Neuronal stem cell (in vitro differentiated cells): ENCODE data around the gene STOML1.

ENCODE experiments used
- DNase-seq: peaks from one replicate; pipeline ENCODE4 v3.0.0-alpha.2; 2013; ENCODE audit warnings: low spot score
- H2AFZ ChIP-seq: one replicate; pipeline ENCODE4 v1.6.1; 2013; ENCODE audit warnings: mild to moderate bottlenecking, low read length, inconsistent platforms
- H2AK5ac ChIP-seq: 2 replicates; pipeline ENCODE4 v1.6.1; 2013; ENCODE audit warnings: low read depth, mild to moderate bottlenecking, inconsistent platforms, low read length, moderate library complexity, mixed read lengths
- H2BK120ac ChIP-seq: 2 replicates; pipeline ENCODE4 v1.6.1; 2013; ENCODE audit warnings: low read depth, mild to moderate bottlenecking, inconsistent platforms, low read length, moderate library complexity, mixed read lengths
- H2BK12ac ChIP-seq: one replicate; pipeline ENCODE4 v1.6.1; 2013; ENCODE audit warnings: low read length, inconsistent platforms
- H2BK15ac ChIP-seq: 2 replicates; pipeline ENCODE4 v1.6.1; 2013; ENCODE audit warnings: mild to moderate bottlenecking, low read length, inconsistent platforms, mixed read lengths
- H2BK5ac ChIP-seq: one replicate; pipeline ENCODE4 v1.6.1; 2013; ENCODE audit warnings: inconsistent platforms, mild to moderate bottlenecking, low read length, moderate library complexity
- H3K14ac ChIP-seq: one replicate; pipeline ENCODE4 v1.6.1; 2013; ENCODE audit warnings: low read length, inconsistent platforms
- H3K18ac ChIP-seq: 2 replicates; pipeline ENCODE4 v1.6.1; 2013; ENCODE audit warnings: low read length, inconsistent platforms
- H3K23ac ChIP-seq: 2 replicates; pipeline ENCODE4 v1.6.1; 2013; ENCODE audit warnings: low read depth, mild to moderate bottlenecking, mixed read lengths, low read length, inconsistent platforms; ENCODE audit not compliant: poor library complexity
- H3K27ac ChIP-seq: replicated peaks from 3 replicates; pipeline ENCODE4 v1.5.1; 2013; ENCODE audit warnings: low read length, inconsistent platforms
- H3K27me3 ChIP-seq, 3 experiments: 2 replicates each; pipeline ENCODE4 v1.6.1; 2013; ENCODE audit warnings: low read length in 3 of 3, mild to moderate bottlenecking in 2 of 3, inconsistent platforms in 1 of 3, low read depth in 1 of 3, mixed read lengths in 1 of 3, moderate library complexity in 1 of 3; ENCODE audit not compliant: control insufficient read depth in 3 of 3, insufficient read depth in 3 of 3
- H3K36me3 ChIP-seq, 2 donors: replicated peaks in 1 of 2; 2 replicates each; pipeline ENCODE4 v1.6.1; 2013; ENCODE audit warnings: low read length in 2 of 2; ENCODE audit not compliant: control insufficient read depth in 2 of 2, insufficient read depth in 2 of 2
- H3K4ac ChIP-seq: 2 replicates; pipeline ENCODE4 v1.6.1; 2013; ENCODE audit warnings: inconsistent platforms, mild to moderate bottlenecking, low read length, moderate library complexity
- H3K4me1 ChIP-seq, 2 donors: 1 replicate in 1 of 2; 2 replicates in 1 of 2; pipeline ENCODE4 v1.6.1; 2013; ENCODE audit warnings: low read length in 2 of 2, low read depth in 1 of 2; ENCODE audit not compliant: control insufficient read depth in 2 of 2, insufficient read depth in 1 of 2
- H3K4me2 ChIP-seq: one replicate; pipeline ENCODE4 v1.6.1; 2013; ENCODE audit warnings: mild to moderate bottlenecking, low read length, inconsistent platforms; ENCODE audit not compliant: insufficient read depth, poor library complexity, severe bottlenecking
- H3K4me3 ChIP-seq, 2 donors: 2 replicates each; pipeline ENCODE4 v1.5.1; 2013; ENCODE audit warnings: low read length in 2 of 2, mild to moderate bottlenecking in 2 of 2, inconsistent platforms in 1 of 2, moderate library complexity in 1 of 2
- H3K79me1 ChIP-seq: one replicate; pipeline ENCODE4 v1.6.1; 2013; ENCODE audit warnings: low read depth, mild to moderate bottlenecking, inconsistent platforms, low read length, moderate library complexity
- H3K9ac ChIP-seq: one replicate; pipeline ENCODE4 v1.6.1; 2013; ENCODE audit warnings: mild to moderate bottlenecking, low read depth, low read length, inconsistent platforms; ENCODE audit not compliant: poor library complexity
- H3K9me3 ChIP-seq, 2 donors: replicated peaks in 1 of 2; 2 replicates each; pipeline versions ENCODE3 to v1.6.1; 2013; ENCODE audit warnings: low read length in 2 of 2, mild to moderate bottlenecking in 2 of 2, inconsistent platforms in 1 of 2, low read depth in 1 of 2, mixed read lengths in 1 of 2, moderate library complexity in 1 of 2; ENCODE audit not compliant: control insufficient read depth in 2 of 2, insufficient read depth in 1 of 2
- H4K8ac ChIP-seq: one replicate; pipeline ENCODE4 v1.6.1; 2013; ENCODE audit warnings: low read depth, mild to moderate bottlenecking, inconsistent platforms, low read length, moderate library complexity
- H4K91ac ChIP-seq: one replicate; pipeline ENCODE4 v1.6.1; 2013; ENCODE audit warnings: low read length, low read depth, mild to moderate bottlenecking, inconsistent platforms; ENCODE audit not compliant: poor library complexity
- WGBS, 2 donors: extraction: QIAGEN DNeasy Blood & Tissue Kit; methylation state at CpG; one replicate each; pipeline ENCODE4 v1.1.7; 2013; ENCODE audit warnings: missing lambda C conversion rate in 2 of 2, mixed read lengths in 1 of 2; ENCODE audit not compliant: insufficient read length in 2 of 2, insufficient replicate concordance in 1 of 2; ENCODE audit errors: extremely low coverage in 2 of 2; 5-methylcytosine and 5-hydroxymethylcytosine counted together

The STOML1 gene

DNA sequence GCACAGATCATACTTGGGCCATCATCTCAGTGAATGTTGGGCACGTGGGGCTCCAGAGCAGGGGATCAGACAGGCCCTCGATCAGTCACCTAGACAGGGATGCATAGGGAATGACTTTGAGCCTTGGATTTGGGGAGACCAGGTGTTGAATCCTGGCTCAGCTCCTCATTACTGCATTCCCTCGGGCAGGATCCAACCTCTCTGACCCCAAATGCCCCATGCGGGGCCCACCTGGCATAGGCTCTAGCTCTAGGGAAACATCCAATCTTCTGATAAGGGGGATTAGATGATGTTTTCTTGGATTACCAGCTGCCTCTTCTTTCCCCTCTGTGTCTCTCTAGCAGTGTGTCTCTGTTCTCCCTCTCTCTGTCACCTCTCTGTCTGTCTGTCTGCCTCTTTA is 43.1 kb downstream of the STOML1 start:
- Histone ChIP-seq H2AFZ (no peak overlapping the region), H3K27me3 (peaks cover 0 to 3% (median 0%) of the 10 kb centered on the region in 3 experiments), H3K79me1 (no peaks in the 10 kb centered on the region), H3K4me3 (no peak overlapping the region), H2BK120ac (no peak overlapping the region), H3K4me2 (no peak overlapping the region), H3K27ac (no peak overlapping the region), H3K18ac (no peak overlapping the region), H3K4me1 (peaks cover 20 to 23% of the 10 kb centered on the region in 2 donors), H2BK5ac (no peak overlapping the region), H2BK12ac (no peak overlapping the region), H3K9ac (no peak overlapping the region), H3K4ac (no peak overlapping the region), H4K8ac (no peak overlapping the region), H2AK5ac (no peak overlapping the region), H3K36me3 (peaks cover 3 to 27% of the 10 kb centered on the region in 2 donors), H2BK15ac (no peak overlapping the region), H4K91ac (no peak overlapping the region), H3K14ac (no peak overlapping the region), H3K23ac (no peak overlapping the region), H3K9me3 (no peaks in the 10 kb centered on the region)
- no peak for DNase-seq
- WGBS, 2 donors, result no CpG with 5 or more reads among the region's 4 CpGs

- no peak overlapping the region for H3K27ac ChIP-seq
These were observed 43.7 kb downstream of the STOML1 start for GRCh38 chr15:73948396-73948795.

DNA sequence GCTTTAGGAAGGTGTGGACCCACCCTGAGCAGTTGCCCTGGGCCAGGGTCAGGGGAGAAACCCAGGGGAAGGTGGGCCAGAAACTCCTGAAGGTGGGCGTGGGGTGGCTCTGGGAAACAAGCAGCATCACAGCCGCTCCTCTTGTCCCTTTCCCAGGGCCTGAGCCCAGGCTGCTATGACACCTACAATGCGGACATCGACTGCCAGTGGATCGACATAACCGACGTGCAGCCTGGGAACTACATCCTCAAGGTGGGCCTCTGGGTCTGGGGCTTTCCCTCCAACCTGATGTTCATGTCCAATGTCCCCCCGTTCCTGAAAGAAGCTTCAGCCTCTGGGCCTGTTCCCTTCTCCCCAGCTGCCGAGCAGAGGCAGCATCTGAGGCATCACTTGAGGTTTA is 44.4 kb downstream of the STOML1 start:
- Histone ChIP-seq H3K14ac (no peak overlapping the region), H3K79me1 (no peaks in the 10 kb centered on the region), H4K8ac (no peak overlapping the region), H3K27ac (no peak overlapping the region), H3K23ac (peak overlapping the region; percentile 23), H2AFZ (no peak overlapping the region), H2BK5ac (no peak overlapping the region), H2BK120ac (no peak overlapping the region), H3K9ac (no peak overlapping the region), H3K4ac (no peak overlapping the region), H3K18ac (no peak overlapping the region), H3K4me1 (peaks cover 21 to 23% of the 10 kb centered on the region in 2 donors), H3K9me3 (no peaks in the 10 kb centered on the region), H3K4me3 (no peak overlapping the region), H4K91ac (no peak overlapping the region), H2BK12ac (no peak overlapping the region), H3K36me3 (peaks cover 3 to 30% of the 10 kb centered on the region in 2 donors), H2AK5ac (no peak overlapping the region), H3K27me3 (peaks cover 0 to 11% (median 0%) of the 10 kb centered on the region in 3 experiments), H2BK15ac (no peak overlapping the region), H3K4me2 (no peak overlapping the region)
- WGBS, 2 donors, result no CpG with 5 or more reads among the region's 9 CpGs
- DNase-seq, result no peak

More at GRCh38 chr15:73948396-73948795, 43.7 kb downstream of the STOML1 start:
- Histone ChIP-seq H3K4ac (no peak overlapping the region), H3K36me3 (peaks cover 3 to 27% of the 10 kb centered on the region in 2 donors), H2AK5ac (no peak overlapping the region), H3K4me2 (no peak overlapping the region), H2BK15ac (no peak overlapping the region), H3K23ac (no peak overlapping the region), H4K8ac (no peak overlapping the region), H2AFZ (no peak overlapping the region), H4K91ac (no peak overlapping the region), H3K79me1 (no peaks in the 10 kb centered on the region), H2BK12ac (no peak overlapping the region), H3K4me3 (no peak overlapping the region), H3K18ac (no peak overlapping the region), H2BK5ac (no peak overlapping the region), H2BK120ac (no peak overlapping the region), H3K9me3 (no peaks in the 10 kb centered on the region), H3K4me1 (peaks cover 21 to 23% of the 10 kb centered on the region in 2 donors), H3K9ac (no peak overlapping the region), H3K27me3 (peaks cover 0 to 6% (median 0%) of the 10 kb centered on the region in 3 experiments), H3K14ac (no peak overlapping the region)
- WGBS, 2 donors, result no CpG with 5 or more reads among the region's 4 CpGs
- no peak for DNase-seq

- no peak overlapping the region for H2BK5ac ChIP-seq
- H3K79me1 ChIP-seq, result no peaks in the 10 kb centered on the region
- peaks cover 16 to 21% of the 10 kb centered on the region in 2 donors for H3K4me1 ChIP-seq
- no peak overlapping the region for H3K4me2 ChIP-seq
- no peak overlapping the region for H3K23ac ChIP-seq
- H3K14ac ChIP-seq, result no peak overlapping the region
- H3K9ac ChIP-seq, result no peak overlapping the region
- H3K18ac ChIP-seq, result no peak overlapping the region
- no peak overlapping the region for H2BK15ac ChIP-seq
- peaks cover 0 to 11% (median 0%) of the 10 kb centered on the region in 3 experiments for H3K27me3 ChIP-seq
- H3K4me3 ChIP-seq, result no peak overlapping the region
- no peak overlapping the region for H3K27ac ChIP-seq
- no peak for DNase-seq
- no peaks in the 10 kb centered on the region for H3K9me3 ChIP-seq
- H2AFZ ChIP-seq, result no peak overlapping the region
- H3K36me3 ChIP-seq, result peaks cover 3 to 30% of the 10 kb centered on the region in 2 donors
- no peak overlapping the region for H4K91ac ChIP-seq
- no peak overlapping the region for H2BK12ac ChIP-seq
- no peak overlapping the region for H3K4ac ChIP-seq
- no peak overlapping the region for H2BK120ac ChIP-seq
- WGBS, 2 donors, result no CpG with 5 or more reads among the region's 9 CpGs
- no peak overlapping the region for H4K8ac ChIP-seq
- H2AK5ac ChIP-seq, result peak overlapping the region; percentile 5
These were observed 45.2 kb downstream of the STOML1 start for GRCh38 chr15:73946795-73947370.
